Dedifferentiated amniotic fluid mesenchymal stem cell (primary cell): ENCODE measurements around the gene STARD7.
"Not testable (repeated sequence)": the region's sequence is repeated elsewhere in the genome, so short reads cannot be mapped to it uniquely, and the experiment has no call there.

Experiments
- DNase-seq: peaks from one replicate; pipeline ENCODE4 v3.0.0-alpha.2; 2016; ENCODE audit errors: extremely low spot score

The STARD7 gene

GRCh38 chr2:96233880-96234316, 25.3 kb upstream of the STARD7 start:
- no peak for DNase-seq

GRCh38 chr2:96233436-96233835, 24.8 kb upstream of the STARD7 start:
- DNase-seq = no peak

- no peak for DNase-seq
These were observed 22.7 kb upstream of the STARD7 start for GRCh38 chr2:96231316-96231715.

- no peak for DNase-seq
These were observed 16.4 kb upstream of the STARD7 start for GRCh38 chr2:96225016-96225533.

GRCh38 chr2:96221106-96221505, 12.5 kb upstream of the STARD7 start:
- not testable (repeated sequence) for DNase-seq

GRCh38 chr2:96219959-96220358, 11.3 kb upstream of the STARD7 start:
- DNase-seq = not testable (repeated sequence)

GRCh38 chr2:96218508-96219131, 10.0 kb upstream of the STARD7 start:
- no peak for DNase-seq

- no peak for DNase-seq
These were observed 5.9 kb upstream of the STARD7 start for GRCh38 chr2:96214554-96214953.

- no peak for DNase-seq
These were observed 4.8 kb upstream of the STARD7 start for GRCh38 chr2:96213379-96213778.

- DNase-seq = no peak
These were observed 3.7 kb upstream of the STARD7 start for GRCh38 chr2:96212339-96212738.

- no peak for DNase-seq
These were observed 1.1 kb upstream of the STARD7 start for GRCh38 chr2:96209729-96210085.

GRCh38 chr2:96209011-96209728, 543 bp upstream of the STARD7 start:
- DNase-seq = no peak

- no peak for DNase-seq
These were observed 869 bp downstream of the STARD7 start for GRCh38 chr2:96207774-96208142.

GRCh38 chr2:96207073-96207773, 1.4 kb downstream of the STARD7 start:
- no peak for DNase-seq

- DNase-seq = peak; percentile 29
These were observed 2.7 kb downstream of the STARD7 start for GRCh38 chr2:96205888-96206287.

GRCh38 chr2:96204836-96205624, 3.6 kb downstream of the STARD7 start:
- DNase-seq = peak; percentile 41

GRCh38 chr2:96203130-96204028, 5.2 kb downstream of the STARD7 start:
- no peak for DNase-seq

GRCh38 chr2:96202152-96202854, 6.3 kb downstream of the STARD7 start:
- no peak for DNase-seq

GRCh38 chr2:96201338-96201737, 7.3 kb downstream of the STARD7 start:
- no peak for DNase-seq

- no peak for DNase-seq
These were observed 9.7 kb downstream of the STARD7 start for GRCh38 chr2:96198921-96199320.
